Dermis blood vessel endothelial cell (primary cell): ENCODE measurements around the gene MIPEP. TPM values are rescaled to one million over a fixed set of nuclear protein-coding genes. Genes with fewer than 3 reads are reported as not detected.
A peak's percentile ranks its signal among the peaks of the same experiment; 100 is the strongest.

Experiments used
- DNase-seq: peaks from one replicate; pipeline ENCODE4 v3.0.0; 2010
- total RNA-seq: library from RNA; depleted of rRNA; stranded (reverse); fragments of >200 nt; gene quantifications from 2 replicates; pipeline ENCODE4 v1.2.3, GENCODE V29; 2014

MIPEP gene
- total RNA-seq, 1 donor from 2014 or later: 14.0 TPM

GRCh38 chr13:23741879-23742510, 147.2 kb downstream of the MIPEP start:
- DNase-seq: peak; percentile 39

GRCh38 chr13:23740002-23740401, 149.2 kb downstream of the MIPEP start:
- no peak for DNase-seq

- DNase-seq: no peak
These were observed 149.6 kb downstream of the MIPEP start for GRCh38 chr13:23739596-23739995.

- no peak for DNase-seq
These were observed 152.7 kb downstream of the MIPEP start for GRCh38 chr13:23736541-23736940.

- no peak for DNase-seq
These were observed 153.9 kb downstream of the MIPEP start for GRCh38 chr13:23735329-23735728.

GRCh38 chr13:23731709-23732108, 157.5 kb downstream of the MIPEP start:
- no peak for DNase-seq

GRCh38 chr13:23730251-23730650, 158.9 kb downstream of the MIPEP start:
- no peak for DNase-seq

- no peak for DNase-seq
These were observed 159.7 kb downstream of the MIPEP start for GRCh38 chr13:23729531-23729930.

- DNase-seq: no peak
These were observed 160.4 kb downstream of the MIPEP start for GRCh38 chr13:23728807-23729206.

GRCh38 chr13:23725922-23726321, 163.3 kb downstream of the MIPEP start:
- no peak for DNase-seq

GRCh38 chr13:23724196-23724970, 164.8 kb downstream of the MIPEP start:
- no peak for DNase-seq

GRCh38 chr13:23723471-23723870, 165.7 kb downstream of the MIPEP start:
- no peak for DNase-seq

- no peak for DNase-seq
These were observed 166.3 kb downstream of the MIPEP start for GRCh38 chr13:23722726-23723453.

- DNase-seq: no peak
These were observed 170.2 kb downstream of the MIPEP start for GRCh38 chr13:23718996-23719395.

- DNase-seq: no peak
These were observed 172.8 kb downstream of the MIPEP start for GRCh38 chr13:23716401-23716800.

GRCh38 chr13:23715762-23716235, 173.4 kb downstream of the MIPEP start:
- peak; percentile 47 for DNase-seq

- no peak for DNase-seq
These were observed 174.0 kb downstream of the MIPEP start for GRCh38 chr13:23715092-23715761.

- DNase-seq: no peak
These were observed 174.5 kb downstream of the MIPEP start for GRCh38 chr13:23714672-23715071.

- no peak for DNase-seq
These were observed 177.8 kb downstream of the MIPEP start for GRCh38 chr13:23711355-23711754.

GRCh38 chr13:23710366-23710765, 178.8 kb downstream of the MIPEP start:
- no peak for DNase-seq

GRCh38 chr13:23709536-23709935, 179.7 kb downstream of the MIPEP start:
- DNase-seq: no peak

GRCh38 chr13:23707674-23708073, 181.5 kb downstream of the MIPEP start:
- DNase-seq: peak; percentile 52

- no peak for DNase-seq
These were observed 183.6 kb downstream of the MIPEP start for GRCh38 chr13:23705583-23705982.
